CD4-positive, alpha-beta T cell (primary cell): ENCODE data around the gene DARS1. TPM values are rescaled to one million over a fixed set of nuclear protein-coding genes. Genes with fewer than 3 reads are reported as not detected.

ENCODE experiments used
- ATAC-seq: fragments of 200-7000 bp; cut with Tn5 transposase; one replicate; pipeline ENCODE4 v1.10.0; 2022; ENCODE audit warnings: mild to moderate bottlenecking; ENCODE audit not compliant: poor library complexity
- CTCF ChIA-PET: fragments of 350-600 bp; sonication (Branson Sonifier 250); formaldehyde crosslinking; loops from one replicate; lab custom pipeline; 2021; ENCODE audit warnings: antibody characterized with exemption, inconsistent platforms; lab: Charles Lee
- POLR2A ChIA-PET: fragments of 350-600 bp; sonication (Branson Sonifier 250); formaldehyde crosslinking; loops from one replicate; lab custom pipeline; 2021; ENCODE audit warnings: antibody characterized with exemption, inconsistent platforms; lab: Charles Lee
- DNase-seq, 14 experiments: peaks; one replicate each; pipeline ENCODE4 v3.0.0-alpha.2; 2013 to 2020; ENCODE audit warnings: mixed read lengths in 2 of 14
- H3K27ac ChIP-seq, 2 donors: one replicate each; pipeline versions ENCODE4 v1.5.1 to v1.7.0; 2013; ENCODE audit warnings: low read length in 2 of 2, low read depth in 1 of 2, mild to moderate bottlenecking in 1 of 2
- H3K27me3 ChIP-seq, 2 experiments: 1 replicate in 1 of 2; 2 replicates in 1 of 2; pipeline versions ENCODE4 v1.6.1 to v1.7.0; 2013; ENCODE audit warnings: low read length in 2 of 2, control low read depth in 1 of 2, mild to moderate bottlenecking in 1 of 2, moderate library complexity in 1 of 2; ENCODE audit not compliant: insufficient read depth in 2 of 2, control insufficient read depth in 1 of 2
- H3K36me3 ChIP-seq: one replicate; pipeline ENCODE4 v1.6.1; 2013; ENCODE audit warnings: low read length, control low read depth; ENCODE audit not compliant: insufficient read depth
- H3K4me1 ChIP-seq: one replicate; pipeline ENCODE4 v1.6.1; 2013; ENCODE audit warnings: low read length, control low read depth; ENCODE audit not compliant: insufficient read depth
- H3K4me3 ChIP-seq: one replicate; pipeline ENCODE4 v1.5.1; 2013; ENCODE audit warnings: mild to moderate bottlenecking, low read length, moderate library complexity
- H3K9me3 ChIP-seq, 2 experiments: 1 replicate in 1 of 2; 2 replicates in 1 of 2; pipeline versions ENCODE4 v1.6.1 to v1.7.0; 2013; ENCODE audit warnings: low read length in 2 of 2, mild to moderate bottlenecking in 2 of 2, control low read depth in 1 of 2, moderate library complexity in 1 of 2; ENCODE audit not compliant: control insufficient read depth in 1 of 2, insufficient read depth in 1 of 2
- H3K27ac Mint-ChIP-seq: one replicate; pipeline ENCODE4 v1.8.0; 2020; ENCODE audit warnings: mixed read lengths
- H3K27me3 Mint-ChIP-seq: one replicate; pipeline ENCODE4 v1.8.0; 2021; ENCODE audit warnings: mixed read lengths
- H3K36me3 Mint-ChIP-seq: one replicate; pipeline ENCODE4 v1.8.0; 2021; ENCODE audit warnings: low read depth, mixed read lengths
- H3K4me1 Mint-ChIP-seq: one replicate; pipeline ENCODE4 v1.8.0; 2021; ENCODE audit warnings: low read depth, mixed read lengths
- H3K4me3 Mint-ChIP-seq: one replicate; pipeline ENCODE4 v1.8.0; 2020; ENCODE audit warnings: mild to moderate bottlenecking, mixed read lengths
- H3K9me3 Mint-ChIP-seq: one replicate; pipeline ENCODE4 v1.8.0; 2020; ENCODE audit warnings: mixed read lengths
- CTCF ChIP-seq: fragments of 200-600 bp; IDR thresholded peaks from one replicate; pipeline ENCODE4 v1.8.0; 2022; ENCODE audit warnings: antibody characterized with exemption, mild to moderate bottlenecking
- intact Hi-C, 2 experiments: fragments of 100-400 bp; cut with DNase I in 1 of 2; cut with micrococcal nuclease in 1 of 2; formaldehyde crosslinking; loops; one replicate each; pipeline versions ENCODE4 v1.15.1 to v1.9.0; 2023 to 2025; cut with DNase I, micrococcal nuclease
- total RNA-seq, 174 experiments: library from RNA in 2 of 174; stranded (reverse) in 2 of 174; gene quantifications; one replicate each; pipeline ENCODE4 v1.2.3 and lab custom pipeline; 2021 to 2026

Gene DARS1
- total RNA-seq, 2 experiments from 2014 or later, result 38.2 to 41.7 TPM

- POLR2A ChIA-PET, result interaction anchor here (0.6 to 2.1 kb wide), 5 partner anchors 71 to 782 kb away, joined by 3 to 24 read pairs (median 3); partner anchors contain the start of gene DARS1
- Histone ChIP-seq H3K9me3 (no peaks in the 10 kb centered on the region), H3K4me1 (no peaks in the 10 kb centered on the region), H3K27ac (no peak overlapping the region), H3K27me3 (no peaks in the 10 kb centered on the region), H3K4me3 (no peak overlapping the region), H3K36me3 (peaks cover 9% of the 10 kb centered on the region)
- no peak for TF ChIP-seq CTCF
- CTCF ChIA-PET, result interaction anchor here (0.6 to 2.4 kb wide), 8 partner anchors 94 to 509 kb away, joined by 3 to 49 read pairs (median 4); no protein-coding TSS in a partner anchor
- H3K27ac Mint-ChIP-seq, result no peak overlapping the region
- H3K4me1 Mint-ChIP-seq, result peaks cover 4% of the 10 kb centered on the region
- H3K9me3 Mint-ChIP-seq, result no peaks in the 10 kb centered on the region
- ATAC-seq, result no peak
- peaks cover 35% of the 10 kb centered on the region for H3K36me3 Mint-ChIP-seq
- intact Hi-C loops, result loop anchor here (2.0 to 10.0 kb wide), 5 partner anchors 750 to 1924 kb away; no protein-coding TSS in a partner anchor
- DNase-seq, result no peak
- no peaks in the 10 kb centered on the region for H3K27me3 Mint-ChIP-seq
- H3K4me3 Mint-ChIP-seq, result no peak overlapping the region
These were observed 70.9 kb downstream of the DARS1 start for GRCh38 chr2:135914485-135914884.

GRCh38 chr2:135913727-135914365 lies 71.6 kb downstream of the DARS1 start:
- Histone ChIP-seq H3K27me3 (no peaks in the 10 kb centered on the region), H3K9me3 (no peaks in the 10 kb centered on the region), H3K36me3 (peaks cover 13% of the 10 kb centered on the region), H3K4me3 (no peak overlapping the region), H3K4me1 (no peaks in the 10 kb centered on the region), H3K27ac (no peak overlapping the region)
- Mint-ChIP-seq H3K9me3 (no peaks in the 10 kb centered on the region), H3K4me1 (peaks cover 4% of the 10 kb centered on the region), H3K27me3 (no peaks in the 10 kb centered on the region), H3K4me3 (no peak overlapping the region), H3K36me3 (peaks cover 41% of the 10 kb centered on the region), H3K27ac (peak overlapping the region; percentile 11)
- ATAC-seq (peak; percentile 72), DNase-seq (peak in 11 of 14 experiments; percentile 7 to 83 (median 29))
- CTCF ChIA-PET, result interaction anchor here (0.6 to 2.4 kb wide), 15 partner anchors 20 to 509 kb away, joined by 3 to 49 read pairs (median 4); no protein-coding TSS in a partner anchor
- POLR2A ChIA-PET, result interaction anchor here (0.6 to 2.1 kb wide), 7 partner anchors 9 to 783 kb away, joined by 3 to 24 read pairs (median 3); partner anchors contain the start of gene DARS1
- peak; percentile 90 for TF ChIP-seq CTCF
- intact Hi-C loops, result loop anchor here (1.0 to 10.0 kb wide), 6 partner anchors 470 to 1925 kb away; no protein-coding TSS in a partner anchor

- Mint-ChIP-seq H3K36me3 (peaks cover 69% of the 10 kb centered on the region), H3K27ac (no peak overlapping the region), H3K4me3 (no peak overlapping the region), H3K27me3 (no peaks in the 10 kb centered on the region), H3K4me1 (no peaks in the 10 kb centered on the region), H3K9me3 (no peaks in the 10 kb centered on the region)
- H3K9me3 ChIP-seq, result no peaks in the 10 kb centered on the region
- no peaks in the 10 kb centered on the region for H3K4me1 ChIP-seq
- POLR2A ChIA-PET, result interaction anchor here (1.1 kb wide), 1 partner anchor 472 kb away, joined by 3 read pairs; no protein-coding TSS in a partner anchor
- intact Hi-C loops, result loop anchor here (5.0 to 10.0 kb wide), 4 partner anchors 755 to 1927 kb away; no protein-coding TSS in a partner anchor
- CTCF ChIA-PET, result no interaction called here
- DNase-seq, result no peak
- H3K4me3 ChIP-seq, result no peak overlapping the region
- H3K36me3 ChIP-seq, result peaks cover 28% of the 10 kb centered on the region
- ATAC-seq, result no peak
- TF ChIP-seq CTCF, result no peak
- H3K27me3 ChIP-seq, result no peaks in the 10 kb centered on the region
- no peak overlapping the region for H3K27ac ChIP-seq
These were observed 75.5 kb downstream of the DARS1 start for GRCh38 chr2:135909976-135910375.
